RWPE2 (cell line): Measurements from ENCODE around the gene MARCHF5.

Source experiments
- ATAC-seq: fragments of 200-7000 bp; cut with Tn5 transposase; 3 replicates; pipeline ENCODE4 v1.9.1; 2021; ENCODE audit warnings: low read depth
- DNase-seq: peaks from one replicate; pipeline ENCODE4 v3.0.0-alpha.2; 2020; ENCODE audit warnings: low spot score
- H3K27ac ChIP-seq: fragments of 450-650 bp; 2 replicates; pipeline ENCODE4 v1.5.1; 2017; ENCODE audit warnings: mild to moderate bottlenecking; ENCODE audit not compliant: poor library complexity, severe bottlenecking
- H3K27me3 ChIP-seq: fragments of 250-450 bp; sonication (Bioruptor Pico); 2 replicates; pipeline ENCODE4 v1.5.1; 2021; ENCODE audit warnings: mild to moderate bottlenecking, moderate library complexity; ENCODE audit not compliant: insufficient read depth, poor library complexity, severe bottlenecking
- H3K36me3 ChIP-seq: fragments of 250-450 bp; sonication (Bioruptor Pico); 2 replicates; pipeline ENCODE4 v1.5.1; 2020; ENCODE audit warnings: low read depth, mild to moderate bottlenecking, moderate library complexity
- H3K4me1 ChIP-seq: fragments of 250-450 bp; sonication (Bioruptor Pico); 2 replicates; pipeline ENCODE4 v1.5.1; 2021; ENCODE audit warnings: mild to moderate bottlenecking, moderate library complexity; ENCODE audit not compliant: insufficient read depth, poor library complexity, severe bottlenecking
- H3K4me3 ChIP-seq: fragments of 250-450 bp; sonication (Bioruptor Pico); 2 replicates; pipeline ENCODE4 v1.5.1; 2021; ENCODE audit warnings: mild to moderate bottlenecking, moderate library complexity; ENCODE audit not compliant: severe bottlenecking
- H3K9me3 ChIP-seq: fragments of 250-450 bp; sonication (Bioruptor Pico); 2 replicates; pipeline ENCODE4 v1.5.1; 2021; ENCODE audit warnings: mild to moderate bottlenecking, moderate library complexity; ENCODE audit not compliant: severe bottlenecking
- TF ChIP-seq, protein P1 (sequence below): fragments of 450-650 bp; IDR thresholded peaks from one replicate; pipeline ENCODE4 v1.5.1; 2017; ENCODE audit warnings: mild to moderate bottlenecking, moderate library complexity; ENCODE audit not compliant: poor library complexity, severe bottlenecking

The MARCHF5 gene

GRCh38 chr10:92244796-92245195, 46.2 kb upstream of the MARCHF5 start:
- peaks cover 23% of the 10 kb centered on the region for H3K4me1 ChIP-seq
- H3K27me3 ChIP-seq: no peaks in the 10 kb centered on the region
- H3K27ac ChIP-seq: no peak overlapping the region
- H3K9me3 ChIP-seq: no peaks in the 10 kb centered on the region
- ATAC-seq: no peak
- no peaks in the 10 kb centered on the region for H3K36me3 ChIP-seq
- DNase-seq: no peak
- H3K4me3 ChIP-seq: no peak overlapping the region
- TF ChIP-seq, protein P1, sequence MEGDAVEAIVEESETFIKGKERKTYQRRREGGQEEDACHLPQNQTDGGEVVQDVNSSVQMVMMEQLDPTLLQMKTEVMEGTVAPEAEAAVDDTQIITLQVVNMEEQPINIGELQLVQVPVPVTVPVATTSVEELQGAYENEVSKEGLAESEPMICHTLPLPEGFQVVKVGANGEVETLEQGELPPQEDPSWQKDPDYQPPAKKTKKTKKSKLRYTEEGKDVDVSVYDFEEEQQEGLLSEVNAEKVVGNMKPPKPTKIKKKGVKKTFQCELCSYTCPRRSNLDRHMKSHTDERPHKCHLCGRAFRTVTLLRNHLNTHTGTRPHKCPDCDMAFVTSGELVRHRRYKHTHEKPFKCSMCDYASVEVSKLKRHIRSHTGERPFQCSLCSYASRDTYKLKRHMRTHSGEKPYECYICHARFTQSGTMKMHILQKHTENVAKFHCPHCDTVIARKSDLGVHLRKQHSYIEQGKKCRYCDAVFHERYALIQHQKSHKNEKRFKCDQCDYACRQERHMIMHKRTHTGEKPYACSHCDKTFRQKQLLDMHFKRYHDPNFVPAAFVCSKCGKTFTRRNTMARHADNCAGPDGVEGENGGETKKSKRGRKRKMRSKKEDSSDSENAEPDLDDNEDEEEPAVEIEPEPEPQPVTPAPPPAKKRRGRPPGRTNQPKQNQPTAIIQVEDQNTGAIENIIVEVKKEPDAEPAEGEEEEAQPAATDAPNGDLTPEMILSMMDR: no peak

DNA sequence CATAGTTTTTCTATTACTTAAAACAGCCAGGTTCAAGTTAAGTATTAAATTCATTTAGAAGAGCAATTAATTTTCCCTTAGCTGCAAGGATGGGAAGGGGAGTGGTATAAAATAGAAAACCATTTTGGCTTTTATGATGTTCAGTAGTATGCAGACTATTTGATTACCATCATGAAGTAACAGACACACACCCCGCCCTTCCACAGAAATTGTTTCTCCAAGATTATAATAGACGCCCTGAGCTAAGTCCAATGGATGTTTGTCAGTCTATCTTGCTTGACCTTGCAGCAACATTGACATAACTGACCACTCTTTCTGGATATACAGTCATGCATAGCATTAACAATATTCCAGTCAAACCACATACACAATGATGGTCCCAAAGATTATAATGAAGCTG, 42.4 kb upstream of the MARCHF5 start:
- Histone ChIP-seq H3K27ac (no peak overlapping the region), H3K4me3 (no peak overlapping the region), H3K36me3 (no peaks in the 10 kb centered on the region), H3K9me3 (no peaks in the 10 kb centered on the region), H3K27me3 (no peaks in the 10 kb centered on the region), H3K4me1 (peaks cover 5% of the 10 kb centered on the region)
- TF ChIP-seq, protein P1: no peak
- ATAC-seq (no peak), DNase-seq (no peak)

- Histone ChIP-seq H3K4me3 (no peak overlapping the region), H3K27ac (no peak overlapping the region), H3K4me1 (peaks cover 2% of the 10 kb centered on the region), H3K27me3 (no peaks in the 10 kb centered on the region), H3K36me3 (no peaks in the 10 kb centered on the region), H3K9me3 (no peaks in the 10 kb centered on the region)
- ATAC-seq (no peak), DNase-seq (no peak)
- TF ChIP-seq, protein P1: no peak
Measured at GRCh38 chr10:92263396-92263795, 27.6 kb upstream of the MARCHF5 start.

GRCh38 chr10:92264249-92264648, 26.7 kb upstream of the MARCHF5 start:
- TF ChIP-seq, protein P1: no peak
- H3K27ac ChIP-seq: no peak overlapping the region
- no peak overlapping the region for H3K4me3 ChIP-seq
- no peaks in the 10 kb centered on the region for H3K9me3 ChIP-seq
- no peaks in the 10 kb centered on the region for H3K27me3 ChIP-seq
- ATAC-seq (no peak), DNase-seq (no peak)
- H3K4me1 ChIP-seq: peaks cover 2% of the 10 kb centered on the region
- no peaks in the 10 kb centered on the region for H3K36me3 ChIP-seq

- ATAC-seq (no peak), DNase-seq (no peak)
- peaks cover 2% of the 10 kb centered on the region for H3K4me1 ChIP-seq
- H3K4me3 ChIP-seq: no peak overlapping the region
- no peaks in the 10 kb centered on the region for H3K9me3 ChIP-seq
- TF ChIP-seq, protein P1: no peak
- no peaks in the 10 kb centered on the region for H3K36me3 ChIP-seq
- H3K27me3 ChIP-seq: no peaks in the 10 kb centered on the region
- no peak overlapping the region for H3K27ac ChIP-seq
Measured at GRCh38 chr10:92265687-92266258, 25.2 kb upstream of the MARCHF5 start.
